ENCODE measurements around the gene LCP2. TPM values are rescaled to one million over a fixed set of nuclear protein-coding genes. Genes with fewer than 3 reads are reported as not detected.

The LCP2 gene
- total RNA-seq, 2 donors from 2014 or later, result 19.3 to 25.0 TPM

DNA sequence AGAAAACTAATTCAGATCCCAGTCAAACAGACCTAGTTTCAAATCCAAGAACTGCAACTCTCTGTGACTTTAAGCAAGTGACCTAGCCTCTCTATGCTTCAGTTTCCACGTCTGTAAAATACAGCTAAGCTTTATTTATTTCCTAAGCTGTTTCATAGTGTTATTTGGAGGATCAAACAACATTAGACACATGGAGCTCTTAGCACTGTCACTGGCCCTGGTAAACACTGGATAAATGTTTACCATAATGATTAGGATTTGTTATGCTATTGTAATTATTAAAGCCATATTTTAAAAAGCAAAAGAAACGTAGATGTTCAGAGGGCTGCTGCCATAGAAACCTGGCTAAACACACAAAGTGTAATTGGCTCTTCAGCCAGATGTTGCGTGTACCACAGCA, 91.4 kb downstream of the LCP2 start:
- intact Hi-C loops (cut with DNase I), result no loop called here
- no peak for DNase-seq (ENCODE audit: low spot score)

DNA sequence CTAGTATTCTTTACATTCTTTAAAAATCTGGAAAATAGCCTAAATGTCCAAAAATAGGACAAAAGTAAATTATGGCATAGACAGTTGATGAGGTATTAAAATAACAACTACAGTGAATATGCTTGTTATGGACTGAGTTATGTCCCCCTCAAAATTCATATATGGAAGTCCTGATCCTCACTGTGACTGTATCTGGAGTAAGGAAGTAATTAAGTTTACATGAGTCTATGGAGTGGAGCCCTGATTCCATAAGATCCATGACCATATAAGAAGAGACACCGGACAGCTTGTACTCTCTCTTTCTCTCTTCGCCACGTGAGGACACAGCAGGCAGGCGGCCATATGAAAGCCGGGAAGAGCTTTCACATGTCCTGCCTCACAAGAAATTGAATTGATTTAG, 93.4 kb downstream of the LCP2 start:
- intact Hi-C loops (cut with DNase I), result no loop called here
- no peak for DNase-seq (ENCODE audit: low spot score)

DNA sequence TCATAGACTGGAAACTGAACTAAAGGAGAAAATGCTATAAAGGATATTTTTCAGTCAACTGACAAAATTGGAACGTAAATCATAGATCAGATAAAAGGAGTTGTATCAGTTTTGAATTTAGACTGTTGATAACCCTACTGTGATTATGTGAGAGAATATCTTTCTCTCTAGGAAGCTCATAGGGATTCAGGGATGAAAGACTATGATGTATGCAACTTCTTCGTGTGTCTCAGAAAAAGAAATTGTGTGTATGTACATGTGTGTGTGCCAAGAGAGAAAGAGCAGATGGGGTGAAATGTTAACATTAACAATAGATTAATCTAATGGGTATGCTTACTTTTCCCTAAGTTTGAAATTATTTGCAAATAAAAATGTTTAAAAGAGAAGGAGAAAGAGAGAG, 95.5 kb downstream of the LCP2 start:
- DNase-seq (ENCODE audit: low spot score), result no peak
- intact Hi-C loops (cut with DNase I), result no loop called here

DNA sequence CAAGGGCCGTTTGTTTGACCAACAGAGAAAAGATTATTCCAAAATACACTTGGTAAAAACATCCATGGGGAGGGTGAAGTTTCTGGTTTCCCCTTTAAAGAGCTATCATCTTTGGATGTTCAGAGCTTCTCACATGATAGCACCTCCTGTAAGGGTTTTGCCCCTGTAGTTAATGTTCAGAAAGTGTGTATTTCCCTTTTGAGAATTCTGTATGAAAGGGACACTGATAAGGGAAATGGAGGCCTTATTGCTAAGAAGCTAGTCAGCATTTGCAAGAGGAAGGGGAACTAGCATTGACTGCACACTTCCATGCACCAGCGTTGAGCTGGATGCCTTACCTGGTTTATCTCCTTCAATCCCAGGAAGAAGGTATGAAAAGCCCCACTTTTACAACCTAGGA, 96.3 kb downstream of the LCP2 start:
- DNase-seq (ENCODE audit: low spot score), result no peak
- intact Hi-C loops (cut with DNase I), result no loop called here

DNA sequence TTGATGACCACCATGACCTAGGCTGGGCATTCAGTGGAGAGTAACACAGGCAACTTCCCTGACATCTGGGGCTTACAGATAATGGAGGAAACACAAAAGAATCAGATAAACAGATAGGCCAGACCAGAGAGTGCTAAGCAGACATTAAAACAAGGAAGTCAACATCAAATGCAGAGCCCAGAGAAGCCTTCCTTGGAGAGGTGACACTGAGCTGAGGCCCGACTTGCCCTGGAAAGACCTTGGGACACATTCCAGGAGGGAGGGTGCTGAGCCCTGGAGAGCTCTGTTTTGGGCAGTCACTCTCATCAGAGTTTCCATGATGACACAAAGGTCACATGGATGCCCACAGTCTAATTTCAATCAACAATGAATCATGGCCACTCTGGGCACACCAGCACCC, 96.7 kb downstream of the LCP2 start:
- intact Hi-C loops (cut with DNase I), result no loop called here
- DNase-seq (ENCODE audit: low spot score), result no peak

Other genes starting within 250 kb of the LCP2 start
- gene FOXI1, start 191.9 kb downstream of the LCP2 start, total RNA-seq, result not detected
- not detected for gene C5orf58, start 64.8 kb downstream of the LCP2 start, total RNA-seq
- 10 to 100 TPM; 48.6 to 61.6 TPM for gene KCNMB1, start 91.6 kb upstream of the LCP2 start, total RNA-seq
- under 1 TPM; 0.79 to 1.00 TPM for gene KCNIP1, start 206.2 kb upstream of the LCP2 start, total RNA-seq

Data from posterior vena cava (tissue), 2 donors.